NCI-H1930 (cell line): ENCODE results near the gene TECTA.
"Not testable (repeated sequence)": the region's sequence is repeated elsewhere in the genome, so short reads cannot be mapped to it uniquely, and the experiment has no call there.

Experiments used
- DNase-seq, 2 experiments: peaks; one replicate each; lab custom pipeline; 2025; lab: John Stamatoyannopoulos, UW

The TECTA gene

DNA sequence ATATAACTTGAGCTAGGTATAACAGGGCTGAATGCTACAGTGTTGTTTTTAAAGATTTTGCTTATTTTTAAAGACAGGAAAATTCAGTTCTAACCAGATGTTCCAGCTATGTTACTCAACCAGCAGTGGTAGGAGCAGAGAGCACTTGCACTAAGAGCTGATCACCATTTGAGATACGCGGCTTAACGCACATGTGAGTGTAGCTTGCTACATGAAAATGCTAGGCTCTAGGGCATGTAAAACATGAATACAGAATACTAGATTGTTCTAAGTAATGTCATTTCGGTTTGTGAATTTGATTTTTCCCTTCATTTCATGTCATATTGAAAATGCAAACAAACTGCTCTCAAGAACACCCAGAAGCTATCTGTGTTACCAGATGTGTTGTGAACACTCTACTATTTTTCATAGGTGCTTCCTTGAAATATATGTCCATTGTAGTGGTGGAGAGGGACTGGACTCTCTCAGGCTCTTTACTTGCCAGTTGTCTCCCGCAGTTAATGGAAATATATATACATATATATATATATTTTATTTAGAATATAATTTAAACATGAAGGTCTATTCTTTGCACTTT lies 10.8 kb upstream of the TECTA start:
- no peak for DNase-seq

DNA sequence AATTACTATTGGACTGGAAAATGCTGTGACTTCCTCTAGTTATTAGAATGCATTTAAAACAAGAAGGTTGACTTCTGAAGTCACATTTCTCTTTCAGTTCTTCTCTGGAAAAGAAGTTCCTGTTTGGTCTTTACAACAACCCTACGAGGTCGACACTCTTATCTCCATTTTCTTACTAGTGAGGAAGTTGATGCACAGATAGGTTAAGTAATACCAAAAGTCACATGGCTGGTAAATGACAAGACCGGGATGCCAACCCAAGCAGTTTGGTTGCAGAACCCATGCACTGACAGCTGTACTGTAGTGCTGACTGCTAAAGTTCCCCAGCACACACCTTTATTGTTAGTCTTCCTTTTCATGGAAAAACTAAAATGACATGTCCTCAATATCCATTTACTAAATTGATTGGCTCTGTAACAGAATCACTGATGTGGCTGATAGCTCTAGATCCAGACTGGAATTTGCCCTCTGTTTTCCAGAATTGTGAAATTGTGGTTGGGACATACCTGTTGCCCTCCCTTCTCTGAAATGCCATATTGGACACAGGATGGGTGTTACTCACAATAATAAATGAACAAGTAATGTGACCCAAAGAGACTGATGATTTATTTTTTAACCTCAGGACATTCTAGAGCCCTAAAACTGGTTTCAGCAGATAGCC lies 9.4 kb upstream of the TECTA start:
- no peak for DNase-seq

DNA sequence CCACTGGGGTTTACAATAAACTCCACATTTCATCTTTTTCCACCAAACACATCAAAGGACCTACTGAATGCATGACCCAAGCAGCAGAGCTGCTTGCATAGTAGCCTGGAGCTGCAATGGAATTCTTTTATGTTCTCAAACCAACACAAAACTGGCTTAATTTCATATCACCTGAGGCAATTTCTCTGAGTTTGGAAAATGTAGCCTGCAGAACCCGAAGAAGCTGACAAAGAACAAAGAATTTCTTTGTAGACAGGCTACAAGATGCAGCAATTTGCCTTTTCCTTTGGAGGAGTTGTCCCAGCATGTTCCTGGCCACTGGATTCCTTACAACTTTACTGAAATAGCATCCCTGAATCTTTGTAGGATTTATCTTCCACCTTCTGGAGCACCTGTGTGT lies 5.5 kb upstream of the TECTA start:
- DNase-seq, result no peak

DNA sequence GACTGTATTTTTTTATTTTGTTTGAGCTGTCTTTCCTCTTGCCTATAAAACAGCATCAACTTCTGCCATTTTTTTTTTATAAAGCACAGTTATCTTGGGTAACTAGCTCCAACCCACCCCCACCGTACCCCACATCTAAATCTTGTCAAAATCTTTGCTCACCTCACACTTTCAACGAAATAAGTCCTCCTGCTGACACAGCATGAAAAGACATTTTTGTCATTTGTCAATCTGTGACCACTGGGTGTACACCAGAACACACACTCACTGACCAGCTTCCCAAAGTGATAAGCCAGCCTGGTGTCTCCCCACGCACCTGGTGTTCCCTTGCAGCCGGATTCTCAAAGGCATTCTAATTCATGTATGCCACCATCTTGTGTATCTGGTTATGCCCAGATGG lies 1.7 kb upstream of the TECTA start:
- no peak for DNase-seq

DNA sequence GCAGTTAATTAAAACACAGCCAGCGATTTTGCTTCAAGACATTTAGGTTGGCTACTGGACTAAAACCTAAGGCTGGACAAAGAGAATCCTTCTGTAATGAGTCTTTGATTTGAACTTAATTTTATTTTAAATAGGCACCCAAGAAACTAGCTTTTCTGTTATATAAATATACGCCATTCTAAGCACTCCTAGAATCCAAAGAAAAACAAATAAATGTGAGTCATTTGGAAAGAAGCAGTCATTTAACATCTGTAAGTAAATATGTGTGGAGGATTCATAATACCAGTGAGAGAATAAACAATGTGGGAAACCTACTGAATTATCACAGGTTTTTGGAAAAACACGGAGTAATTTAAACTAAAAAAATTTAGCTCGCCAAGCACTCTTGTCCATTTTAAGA lies 1.2 kb upstream of the TECTA start:
- no peak for DNase-seq

DNA sequence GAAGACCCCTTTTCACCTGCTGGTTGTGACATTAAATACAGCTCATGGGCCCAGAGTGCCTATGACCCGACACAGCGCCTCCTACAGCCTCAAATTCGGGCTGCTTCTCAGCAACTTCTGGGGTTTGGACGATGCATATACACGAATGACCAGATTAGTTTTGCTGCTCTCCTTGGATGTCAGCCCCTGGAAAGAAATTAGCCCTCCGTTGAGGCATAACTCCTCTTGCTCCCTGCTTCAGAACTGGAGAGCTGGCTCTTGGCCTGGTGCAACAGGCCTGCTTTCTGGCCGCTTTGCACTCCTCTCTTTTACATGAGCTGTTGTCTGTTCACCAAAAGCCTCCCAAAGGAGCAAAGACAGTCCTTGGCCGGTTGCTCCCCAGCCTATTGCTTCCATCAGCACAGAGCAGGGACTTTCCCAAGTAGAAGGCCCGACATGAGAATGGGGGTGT lies 3.3 kb downstream of the TECTA start:
- DNase-seq, result no peak

DNA sequence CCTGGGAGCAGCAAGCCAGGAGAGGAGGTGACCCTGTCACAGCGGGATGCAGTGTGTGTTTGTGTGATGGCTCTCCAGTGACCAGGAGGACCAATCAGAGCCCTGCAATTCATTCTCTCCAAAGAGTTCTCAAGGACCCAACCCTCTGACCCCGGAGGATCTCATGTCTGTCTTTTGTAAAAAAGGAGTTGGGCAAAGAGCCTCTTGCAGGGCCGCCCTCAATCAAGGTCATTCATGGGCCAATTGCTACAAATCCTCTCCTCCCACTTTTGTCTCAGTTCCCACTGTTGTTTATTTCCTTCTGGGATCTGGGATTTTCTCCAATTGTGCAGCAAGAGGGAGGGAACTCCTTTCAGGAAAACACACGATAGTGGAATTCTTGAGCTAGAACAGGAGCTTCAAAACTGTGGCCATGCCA lies 4.0 kb downstream of the TECTA start:
- no peak for DNase-seq

DNA sequence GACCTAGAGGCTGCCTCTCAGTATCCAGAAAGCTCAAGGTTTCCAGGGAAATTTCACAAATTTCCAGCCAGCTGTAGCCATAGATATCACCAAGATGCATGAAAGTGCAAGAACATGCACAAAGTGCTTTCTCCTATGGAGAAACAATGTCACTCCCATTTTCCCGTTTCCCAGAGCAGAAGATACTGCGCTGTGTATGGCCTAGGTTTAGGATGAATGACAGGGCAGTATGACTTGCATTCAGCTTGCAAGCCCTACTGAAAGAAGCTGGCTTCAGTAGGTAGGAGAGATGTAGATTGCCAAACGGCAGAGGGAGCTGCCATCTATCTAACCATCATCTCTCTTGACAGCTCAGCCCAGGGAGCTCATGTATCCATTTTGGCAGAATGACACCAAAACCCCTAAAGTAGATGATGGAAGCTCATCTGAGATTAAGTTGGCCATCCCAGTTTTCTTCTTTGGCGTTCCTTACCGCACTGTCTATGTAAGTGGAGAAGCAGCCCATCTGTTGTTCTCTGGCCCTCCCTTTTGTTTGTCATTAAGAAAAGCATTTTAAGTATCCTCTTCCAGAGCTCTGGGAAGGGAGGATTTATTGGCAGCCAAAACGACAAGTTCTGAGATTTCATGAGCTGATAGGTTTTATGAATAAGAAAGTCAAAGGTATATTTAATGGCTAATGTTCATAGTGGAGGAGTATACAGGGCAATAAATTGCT lies 4.6 kb downstream of the TECTA start:
- DNase-seq, result no peak

DNA sequence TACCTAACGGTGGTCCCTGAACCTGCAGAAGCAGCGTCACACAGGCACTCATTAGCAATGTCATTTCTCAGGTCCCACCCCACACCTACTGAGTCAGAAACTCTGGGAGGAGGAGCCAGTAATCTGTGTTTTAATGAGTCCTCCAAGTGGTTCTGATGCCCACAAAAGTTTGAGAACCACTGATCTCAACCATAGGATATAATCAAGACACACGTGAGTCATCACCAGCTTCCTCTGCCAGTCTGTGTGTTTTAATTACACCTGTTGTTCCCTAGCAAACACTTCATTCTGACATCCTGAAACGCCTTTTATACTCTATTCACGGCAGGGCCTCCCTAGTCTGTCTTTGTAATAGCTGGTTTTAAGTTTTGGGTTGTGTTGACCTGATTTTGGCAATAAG lies 5.8 kb downstream of the TECTA start:
- no peak for DNase-seq

DNA sequence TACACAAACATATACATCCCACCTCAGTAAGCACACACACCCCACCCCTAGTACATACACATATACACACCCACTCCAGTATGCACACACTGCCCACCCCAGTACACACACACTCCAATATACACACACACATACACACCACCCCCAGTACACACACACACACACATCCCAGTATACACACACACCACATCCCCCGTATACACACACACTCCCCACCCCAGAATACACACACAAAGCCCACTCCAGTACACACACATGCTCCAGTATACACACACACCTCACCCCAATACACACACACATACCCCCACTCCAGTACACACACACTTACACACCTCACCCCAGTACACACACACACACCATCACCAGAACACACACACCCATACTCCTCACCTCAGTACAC lies 7.4 kb downstream of the TECTA start:
- no peak for DNase-seq

DNA sequence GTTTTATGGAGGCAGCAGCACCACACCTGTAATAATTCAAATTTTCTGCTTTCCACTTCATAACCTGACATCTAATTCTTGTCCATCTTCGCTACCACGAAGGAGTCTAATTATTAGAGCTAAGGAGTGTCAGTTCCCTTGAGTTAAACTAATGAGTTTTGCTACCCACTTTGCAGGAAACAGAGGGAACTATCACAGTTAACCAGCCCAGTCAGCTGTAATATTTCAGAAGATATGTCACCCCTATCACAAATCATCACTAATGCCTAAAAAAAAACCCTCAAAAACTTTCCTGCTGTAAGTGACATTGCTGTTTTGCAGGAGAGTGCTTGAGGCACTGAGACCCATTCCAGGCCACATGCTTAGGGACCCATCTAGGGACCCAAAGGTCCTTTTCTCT lies 8.4 kb downstream of the TECTA start:
- no peak for DNase-seq

DNA sequence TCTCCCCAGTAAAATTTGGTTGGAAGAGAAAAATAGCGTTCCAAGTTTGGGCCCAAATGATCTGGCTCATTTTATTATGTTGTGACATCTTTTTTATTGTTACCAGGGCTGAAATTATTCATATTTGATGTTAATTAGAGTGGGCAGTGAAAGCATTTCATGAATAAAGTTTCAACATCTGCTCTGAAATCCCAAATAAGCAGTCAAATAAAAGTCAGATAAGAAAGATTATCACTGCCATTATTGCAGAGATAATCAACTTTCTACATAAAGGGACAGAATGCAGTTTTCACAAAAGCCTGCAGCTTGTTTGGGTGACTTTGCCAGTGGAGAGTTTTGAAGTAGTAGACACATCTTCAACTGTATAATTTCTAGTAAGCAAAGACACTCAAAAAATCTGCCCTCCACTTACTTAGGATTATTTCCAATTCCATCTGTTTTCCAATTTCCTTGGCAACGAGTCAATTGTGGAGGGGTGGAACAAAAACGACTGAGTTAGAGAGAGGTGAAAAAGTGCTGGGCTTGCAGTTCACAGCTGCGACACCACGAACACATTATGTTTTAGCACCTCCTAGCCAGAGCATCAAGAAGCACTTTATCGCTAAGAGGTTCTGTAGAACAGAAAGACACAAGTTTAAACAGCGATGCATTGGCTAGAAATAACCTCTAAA lies 9.0 kb downstream of the TECTA start:
- DNase-seq, result no peak

DNA sequence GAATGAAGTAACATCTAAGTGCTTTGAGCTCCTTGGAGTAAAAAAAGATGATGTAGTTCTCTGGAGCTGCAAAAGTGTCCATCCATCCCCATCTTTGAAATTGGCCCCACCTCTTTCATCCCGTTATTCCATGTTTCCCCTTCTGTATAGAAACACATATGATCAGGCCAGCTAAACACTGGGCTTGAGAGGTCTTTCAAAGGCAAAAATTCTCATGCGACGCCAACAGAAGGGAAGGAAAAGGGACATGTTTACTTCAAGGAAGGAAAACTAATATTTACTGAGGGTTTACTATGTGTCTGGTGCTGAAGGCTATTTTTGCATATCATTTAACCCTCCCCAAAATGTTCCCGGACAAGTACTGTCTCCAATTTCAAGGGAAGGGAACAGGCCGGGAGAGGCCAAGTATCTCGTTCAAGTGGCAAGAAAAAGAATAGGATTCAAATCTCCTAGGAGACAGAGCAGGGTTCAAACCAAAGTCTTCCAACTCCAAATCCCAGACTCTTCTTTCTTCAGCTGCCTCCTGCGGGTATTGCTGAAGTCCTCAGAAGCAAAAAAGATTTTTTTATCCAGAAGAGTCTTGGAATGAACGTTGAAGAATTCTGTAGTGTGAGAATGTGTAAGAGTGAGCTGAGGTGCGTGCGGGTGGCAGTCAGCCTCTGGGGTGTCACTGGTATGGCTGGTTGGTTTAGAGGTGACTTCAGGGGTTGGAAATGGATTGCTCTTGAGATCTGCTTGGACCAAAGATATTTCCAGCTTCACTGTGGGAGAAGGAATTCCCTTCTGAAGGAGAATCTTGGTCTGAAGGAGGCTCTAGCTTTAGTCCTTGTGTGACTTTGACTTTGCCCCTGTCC lies 10.1 kb downstream of the TECTA start:
- DNase-seq, result no peak

DNA sequence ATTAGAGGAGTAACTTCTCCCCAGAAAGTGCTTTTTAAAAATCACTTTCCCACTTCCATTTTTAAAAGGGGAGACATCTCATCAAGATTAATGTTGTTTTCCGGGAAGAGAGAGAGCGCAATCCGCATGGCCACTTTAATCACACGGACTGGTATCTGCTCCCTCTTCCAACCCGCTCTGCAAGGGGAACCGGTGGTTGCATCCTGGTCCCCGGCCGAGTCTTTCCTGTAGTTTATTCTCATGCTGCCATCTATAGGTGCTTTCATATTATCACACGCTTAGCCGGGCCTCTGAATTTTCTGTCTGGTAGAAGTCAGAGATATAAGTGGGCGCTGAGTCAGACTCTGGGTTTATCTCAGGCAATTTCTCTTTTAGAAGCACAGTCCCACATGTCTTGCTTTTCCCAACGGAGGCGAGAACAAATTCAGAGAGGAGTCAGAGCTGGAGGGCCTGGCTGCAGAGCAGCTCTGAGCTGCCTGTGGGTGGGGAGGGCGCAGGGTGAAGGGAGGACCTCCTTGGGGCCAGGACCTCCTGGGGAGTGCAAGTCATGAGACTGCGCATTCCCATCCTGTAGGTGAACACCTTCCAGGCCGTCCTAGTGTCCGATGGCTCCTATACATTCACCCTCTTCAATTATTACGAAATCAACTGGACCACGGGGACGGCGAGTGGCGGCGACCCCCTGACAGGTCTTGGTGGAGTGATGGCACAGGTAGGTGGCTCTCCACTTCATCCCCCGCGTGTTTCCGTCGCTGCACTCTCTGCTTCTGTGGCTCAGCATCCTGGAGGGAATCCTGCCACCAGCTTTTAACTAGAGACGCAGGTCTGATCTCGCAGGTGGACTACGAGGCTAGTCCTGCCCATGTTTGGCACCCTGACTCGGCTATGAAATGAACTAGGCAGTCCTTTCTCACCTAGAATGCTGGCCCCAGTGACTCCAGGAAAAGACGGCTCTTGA lies 11.7 kb downstream of the TECTA start:
- peak; percentile 24 to 30 for DNase-seq

DNA sequence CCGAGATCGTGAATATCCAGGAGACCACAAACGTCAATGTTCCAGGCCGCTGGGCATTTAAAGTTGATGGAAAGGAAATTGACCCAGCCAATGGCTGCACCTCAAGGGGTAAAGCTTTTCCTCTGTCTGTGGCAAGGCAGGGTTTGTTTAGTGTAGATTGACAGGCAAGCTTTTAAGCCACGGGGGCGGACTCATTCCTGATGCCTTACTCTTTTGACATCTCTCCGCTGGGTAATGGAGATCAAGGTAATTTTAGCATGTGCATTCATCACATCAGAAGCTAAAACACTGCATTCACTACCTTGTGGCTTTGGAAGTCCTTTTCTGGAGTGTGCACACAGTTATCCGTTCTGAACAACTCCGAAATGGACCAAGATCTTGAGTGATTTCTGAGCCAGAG lies 12.6 kb downstream of the TECTA start:
- no peak for DNase-seq

DNA sequence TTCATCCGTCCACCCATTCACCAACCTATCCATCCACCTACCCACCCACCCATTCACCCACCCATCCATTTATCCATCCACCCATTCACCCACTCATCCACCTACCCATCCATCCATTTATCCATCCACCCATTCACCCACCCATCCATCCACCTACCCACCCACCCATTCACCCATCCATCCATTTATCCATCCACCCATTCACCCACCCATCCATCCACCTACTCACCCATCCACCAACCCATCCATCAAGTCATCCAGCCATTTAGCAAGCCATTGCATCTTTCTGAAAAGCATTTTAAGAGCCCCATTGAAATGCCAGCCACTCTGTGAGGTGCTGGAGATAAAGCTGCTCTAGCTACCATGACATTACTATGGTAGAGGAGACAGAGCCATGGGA lies 14.0 kb downstream of the TECTA start:
- DNase-seq, result not testable (repeated sequence)

DNA sequence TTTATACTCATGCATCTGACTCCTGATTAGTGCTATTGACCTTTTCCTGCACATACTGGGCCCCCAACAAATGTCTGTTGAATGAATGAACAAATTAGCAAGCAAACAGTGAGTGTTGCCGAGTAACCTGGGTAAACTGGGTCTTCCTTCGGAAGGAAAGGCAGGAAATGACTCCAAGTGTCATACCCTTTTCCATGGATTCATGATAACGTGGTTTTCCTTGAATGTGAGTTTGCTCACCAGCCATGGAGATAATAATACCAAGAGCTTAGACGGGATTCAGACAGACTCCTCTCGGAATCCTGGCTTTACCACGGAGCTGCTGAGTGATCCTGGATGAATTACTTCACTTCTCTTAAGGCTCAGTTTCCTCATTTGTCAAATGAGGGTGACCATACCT lies 16.7 kb downstream of the TECTA start:
- no peak for DNase-seq

DNA sequence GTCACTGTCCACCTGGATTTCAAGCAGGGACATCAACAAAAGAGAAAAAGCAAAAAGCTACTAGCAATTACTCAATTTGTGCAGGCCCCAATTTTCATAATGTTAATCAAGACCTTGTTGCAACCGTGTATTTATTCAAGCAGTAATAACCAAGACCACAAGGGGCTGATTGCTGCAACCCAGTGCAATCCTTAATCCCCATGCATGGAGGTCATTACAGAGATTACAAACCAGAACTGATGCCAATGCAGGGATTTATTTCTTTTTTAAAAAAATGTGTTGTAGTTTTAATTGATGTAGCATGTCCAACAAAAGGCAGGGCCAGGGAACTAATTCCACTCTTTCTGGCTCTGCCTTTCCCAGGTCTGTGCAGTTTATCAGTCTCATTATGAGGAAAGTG lies 18.4 kb downstream of the TECTA start:
- no peak for DNase-seq

DNA sequence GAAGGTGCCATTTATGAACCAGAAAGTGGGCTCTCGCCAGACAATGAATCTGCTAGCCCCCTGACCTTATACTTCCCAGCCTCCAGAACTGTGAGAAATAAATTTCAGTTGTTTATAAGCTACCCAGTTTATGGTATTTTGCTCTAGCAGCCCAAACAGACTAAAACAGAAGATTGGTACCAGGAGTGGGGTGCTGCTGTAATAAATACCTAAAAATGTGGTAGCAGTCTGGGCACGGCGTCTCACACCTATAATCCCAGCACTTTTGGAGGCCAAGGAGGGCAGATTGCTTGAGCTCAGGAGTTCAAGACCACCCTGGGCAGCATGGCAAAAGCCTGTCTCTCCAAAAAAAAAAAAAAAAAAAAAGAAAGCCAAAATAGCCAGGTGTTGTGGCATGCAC lies 21.3 kb downstream of the TECTA start:
- DNase-seq, result no peak

DNA sequence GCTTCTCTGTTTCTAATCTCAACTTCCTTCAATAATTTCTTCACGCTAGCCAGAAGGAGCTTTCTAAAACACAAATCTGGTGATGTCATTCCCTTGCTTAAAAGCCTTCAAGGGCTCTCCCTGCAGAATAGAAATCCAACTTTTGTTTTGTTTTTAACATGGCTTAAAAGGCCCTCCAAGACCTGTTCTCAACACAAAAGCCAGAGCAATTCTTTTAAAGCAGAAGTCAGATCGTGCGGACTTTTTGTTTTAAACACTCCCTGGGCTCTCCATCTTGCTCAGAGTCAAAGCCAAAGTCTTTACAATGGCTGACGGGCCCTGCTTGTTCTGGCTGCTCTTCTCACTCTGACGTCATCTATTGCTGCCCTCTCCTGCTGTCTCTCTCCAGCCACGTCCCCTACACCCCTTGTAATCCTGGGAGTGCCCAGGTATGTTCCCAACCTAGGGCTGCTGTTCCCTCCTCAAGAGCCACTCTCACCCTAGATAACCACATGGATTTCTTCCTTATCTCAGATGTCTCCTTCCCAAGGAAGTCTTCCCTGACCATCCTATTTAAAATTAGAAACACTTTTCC lies 22.5 kb downstream of the TECTA start:
- no peak for DNase-seq

DNA sequence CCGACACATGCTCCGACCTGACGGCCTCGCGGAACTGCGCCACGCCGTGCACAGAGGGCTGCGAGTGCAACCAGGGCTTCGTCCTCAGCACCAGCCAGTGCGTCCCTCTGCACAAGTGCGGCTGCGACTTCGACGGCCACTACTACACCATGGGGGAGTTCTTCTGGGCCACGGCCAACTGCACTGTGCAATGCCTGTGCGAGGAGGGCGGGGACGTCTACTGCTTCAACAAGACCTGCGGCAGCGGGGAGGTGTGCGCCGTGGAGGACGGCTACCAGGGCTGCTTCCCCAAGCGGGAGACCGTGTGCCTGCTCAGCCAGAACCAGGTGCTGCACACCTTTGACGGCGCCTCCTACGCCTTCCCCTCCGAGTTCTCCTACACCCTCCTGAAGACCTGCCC lies 26.8 kb downstream of the TECTA start:
- no peak for DNase-seq
